T-helper 2 cell (primary cell): Measurements from ENCODE around the gene OXLD1.
"Not testable (repeated sequence)": the region's sequence is repeated elsewhere in the genome, so short reads cannot be mapped to it uniquely, and the experiment has no call there.

Experiments
- DNase-seq, 5 experiments: peaks; one replicate each; pipeline versions ENCODE4 v3.0.0 to v3.0.0-alpha.2; 2012 to 2022

Gene OXLD1

DNA sequence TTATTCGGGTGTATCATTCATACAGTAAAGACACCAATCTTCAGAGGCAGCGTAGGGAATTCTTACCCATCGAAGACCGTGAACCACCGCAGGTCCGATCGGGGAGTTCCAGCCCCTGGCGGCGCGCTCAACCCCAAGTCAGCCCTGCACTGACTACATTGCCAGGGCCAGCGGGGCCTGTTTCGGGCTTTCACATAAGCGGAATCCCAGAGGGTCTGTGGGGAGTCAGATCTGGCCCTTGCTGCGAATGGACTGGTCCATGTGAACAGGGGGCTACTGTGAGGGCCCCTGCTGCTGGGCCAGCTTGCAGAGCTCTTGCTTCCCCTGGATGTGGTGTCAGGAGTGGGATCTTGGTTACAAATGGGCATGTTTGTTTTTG lies 17.7 kb downstream of the OXLD1 start:
- DNase-seq: no peak

DNA sequence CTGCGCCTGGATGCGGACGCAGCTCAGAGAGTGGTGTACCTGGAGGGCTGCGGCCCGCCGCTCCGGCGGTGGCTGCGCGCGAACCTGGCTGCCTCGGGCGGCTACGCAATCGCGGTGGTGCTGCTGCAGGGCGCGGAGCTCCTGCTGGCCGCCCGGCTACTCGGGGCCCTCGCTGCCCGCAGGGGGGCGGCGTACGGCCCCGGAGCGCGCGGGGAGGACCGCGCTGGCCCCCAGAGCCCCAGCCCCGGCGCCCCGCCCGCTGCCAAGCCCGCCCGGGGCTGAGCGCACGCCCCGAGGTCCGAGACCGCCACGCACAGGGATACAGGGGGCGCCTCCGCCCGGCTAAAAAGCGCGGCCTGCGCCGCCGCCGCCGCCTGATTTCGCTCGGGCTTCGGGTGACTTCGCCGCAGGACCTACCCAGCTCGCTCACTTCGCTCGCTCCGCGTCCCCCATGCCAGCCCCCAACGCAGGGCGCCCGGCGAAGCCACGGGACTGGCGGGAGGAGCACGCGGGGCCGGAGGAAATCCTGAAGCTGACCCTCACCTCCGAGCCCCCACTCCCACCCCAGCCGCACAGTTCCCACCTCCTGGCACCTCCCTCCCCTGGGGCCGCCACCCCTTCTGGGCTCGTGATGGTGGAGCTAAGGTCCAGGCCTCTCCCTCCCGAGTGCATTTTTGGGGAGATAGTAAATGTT lies 18.2 kb downstream of the OXLD1 start:
- DNase-seq: no peak

DNA sequence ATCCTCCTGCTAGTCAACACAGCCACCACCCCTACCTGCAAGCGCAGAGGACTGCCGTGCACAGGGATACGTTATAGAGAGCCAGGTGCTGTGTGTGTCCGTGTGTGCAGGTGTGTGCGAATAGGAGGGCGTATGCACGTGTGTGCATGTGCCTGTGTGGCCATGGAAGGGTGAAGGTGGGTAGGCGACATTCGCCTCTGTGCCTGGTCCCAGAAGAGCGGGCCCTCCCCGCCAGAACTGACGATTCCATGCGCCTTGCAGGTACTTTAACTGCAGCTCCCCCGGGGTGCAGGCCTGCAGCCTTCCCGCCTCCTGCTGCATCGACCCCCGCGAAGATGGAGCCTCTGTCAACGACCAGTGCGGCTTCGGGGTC lies 18.8 kb downstream of the OXLD1 start:
- DNase-seq: no peak

DNA sequence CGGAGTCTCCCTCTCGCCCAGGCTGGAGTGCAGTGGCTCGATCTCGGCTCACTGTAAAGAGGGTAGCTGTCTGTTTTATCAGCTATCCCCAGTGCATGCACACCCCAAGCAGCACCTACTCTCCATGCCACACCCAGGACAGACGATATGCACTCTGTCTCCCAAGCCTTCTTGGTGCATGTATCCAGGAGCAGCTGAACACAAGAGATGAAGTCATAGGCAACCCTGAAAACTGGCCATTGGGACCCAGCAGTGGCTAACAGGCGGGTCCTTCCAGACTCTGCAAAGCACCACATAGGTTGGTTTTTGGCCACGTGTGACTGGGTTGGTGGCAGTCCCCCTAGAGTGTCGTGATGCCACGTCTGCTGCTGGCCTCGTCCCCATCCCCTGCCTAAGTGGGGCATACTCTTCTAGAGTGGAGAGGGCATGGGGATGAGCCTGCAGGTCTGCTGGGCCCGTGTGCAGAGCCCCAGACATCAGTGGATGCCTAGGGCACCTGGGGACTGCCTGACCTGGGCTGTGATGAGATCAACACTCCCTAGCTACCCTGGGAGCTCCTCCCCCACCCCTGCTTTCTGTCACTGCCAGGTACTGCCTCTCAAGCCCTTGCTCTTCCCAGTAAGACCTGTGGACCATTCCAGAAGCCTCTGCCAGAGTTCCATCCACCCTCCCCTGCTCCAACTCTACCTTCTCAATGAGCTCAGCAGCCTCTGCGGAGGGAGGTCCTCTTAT lies 19.4 kb downstream of the OXLD1 start:
- DNase-seq: no peak

DNA sequence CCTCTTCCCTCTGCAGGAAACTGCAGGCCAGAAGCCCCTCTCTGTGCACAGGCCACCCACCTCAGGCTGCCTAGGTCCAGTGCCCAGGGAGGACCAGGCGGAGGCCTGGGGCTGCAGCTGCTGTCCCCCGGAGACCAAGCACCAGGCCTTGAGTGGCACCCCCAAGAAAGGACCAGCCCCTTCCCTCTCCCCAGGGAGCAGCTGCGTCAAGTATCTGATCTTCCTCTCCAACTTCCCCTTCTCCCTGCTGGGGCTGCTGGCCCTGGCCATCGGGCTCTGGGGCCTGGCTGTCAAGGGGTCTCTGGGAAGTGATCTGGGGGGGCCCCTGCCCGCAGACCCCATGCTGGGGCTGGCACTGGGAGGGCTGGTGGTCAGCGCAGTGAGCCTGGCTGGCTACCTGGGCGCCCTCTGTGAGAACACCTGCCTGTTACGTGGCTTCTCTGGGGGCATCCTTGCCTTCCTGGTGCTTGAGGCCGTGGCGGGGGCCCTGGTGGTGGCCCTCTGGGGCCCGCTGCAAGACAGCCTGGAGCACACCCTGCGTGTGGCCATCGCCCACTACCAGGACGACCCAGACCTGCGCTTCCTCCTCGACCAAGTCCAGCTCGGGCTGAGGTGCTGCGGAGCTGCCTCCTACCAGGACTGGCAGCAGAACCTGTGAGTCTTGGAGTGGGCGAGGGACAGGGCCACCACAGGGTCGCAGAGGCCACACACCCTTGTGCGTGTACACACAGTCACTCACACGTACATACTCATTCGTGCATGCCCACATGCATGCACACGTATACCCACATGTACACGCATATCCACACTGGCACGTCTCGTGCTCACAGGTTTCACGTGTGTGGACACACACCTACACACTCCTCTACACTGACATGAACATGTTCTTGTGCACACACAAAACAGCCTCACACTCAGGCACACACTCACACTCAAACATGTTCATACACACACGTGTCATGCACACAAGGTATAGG lies 21.1 kb downstream of the OXLD1 start:
- no peak for DNase-seq

DNA sequence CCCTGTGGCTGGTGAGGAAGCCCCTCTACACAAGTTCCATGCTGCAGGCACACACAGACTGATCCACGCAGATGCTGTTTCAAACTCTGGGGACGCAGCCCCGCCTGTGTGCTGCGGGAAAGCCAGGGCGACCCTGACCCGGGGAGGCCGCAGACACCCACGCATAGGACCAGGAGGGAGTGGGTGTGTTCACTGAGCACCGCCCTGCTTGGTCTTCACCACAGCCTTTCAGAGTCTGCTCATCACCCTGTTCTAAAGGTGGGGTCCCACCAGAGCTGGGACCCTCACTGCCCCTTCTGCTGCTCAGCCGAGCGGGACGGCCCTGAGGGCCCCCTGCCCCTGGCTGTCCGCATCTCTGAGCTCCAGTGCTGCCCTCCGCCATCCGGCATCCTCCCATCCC lies 21.9 kb downstream of the OXLD1 start:
- DNase-seq: no peak

DNA sequence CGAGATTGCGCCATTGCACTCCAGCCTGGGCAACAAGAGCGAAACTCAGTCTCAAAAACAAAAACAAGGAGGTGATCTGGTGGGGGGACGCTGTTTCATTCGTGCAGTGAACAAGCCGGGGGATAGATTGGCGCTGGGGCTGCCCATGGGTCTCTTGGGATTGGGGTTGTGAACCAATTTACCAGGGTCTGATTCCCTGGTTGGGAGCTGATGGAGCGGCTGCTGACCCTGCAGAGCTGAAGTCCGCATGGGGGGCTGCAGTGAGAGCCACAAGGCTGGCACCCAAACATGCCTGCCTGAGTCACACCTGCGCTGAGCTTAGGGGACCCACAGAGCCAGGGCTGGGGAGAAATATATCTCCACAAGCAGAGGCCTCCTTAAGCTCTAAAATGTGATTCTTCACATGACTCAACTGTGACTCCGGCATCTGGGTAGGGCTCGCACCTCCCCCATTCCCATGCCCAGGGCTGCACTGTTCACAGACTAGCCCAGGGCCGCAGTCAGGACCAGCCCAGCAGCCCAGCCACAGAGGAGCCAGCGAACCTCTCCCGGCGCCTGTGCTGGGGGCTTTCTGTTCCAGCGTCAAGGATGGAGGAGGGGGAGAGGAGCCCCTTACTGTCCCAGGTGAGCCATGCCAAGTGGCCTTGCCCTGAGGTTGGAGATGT lies 24.4 kb downstream of the OXLD1 start:
- DNase-seq: no peak

DNA sequence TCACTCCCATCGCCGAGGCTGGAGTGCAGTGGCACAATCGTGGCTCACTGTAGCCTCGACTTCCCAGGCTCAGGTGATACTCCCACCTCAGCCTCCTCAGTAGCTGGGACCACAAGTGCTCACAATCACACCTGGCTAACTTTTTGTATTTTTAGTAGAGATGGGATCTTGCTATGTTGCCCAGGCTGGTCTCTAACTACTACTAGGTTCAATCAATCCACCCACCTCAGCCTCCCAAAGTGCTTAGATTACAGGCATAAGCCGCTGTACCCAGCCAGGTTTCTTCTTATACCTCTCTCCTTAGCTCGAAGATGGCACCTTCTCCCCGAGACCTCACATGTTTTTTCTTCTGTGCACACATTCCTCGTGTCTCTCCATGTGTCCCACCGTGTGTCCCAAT lies 26.4 kb downstream of the OXLD1 start:
- no peak for DNase-seq

DNA sequence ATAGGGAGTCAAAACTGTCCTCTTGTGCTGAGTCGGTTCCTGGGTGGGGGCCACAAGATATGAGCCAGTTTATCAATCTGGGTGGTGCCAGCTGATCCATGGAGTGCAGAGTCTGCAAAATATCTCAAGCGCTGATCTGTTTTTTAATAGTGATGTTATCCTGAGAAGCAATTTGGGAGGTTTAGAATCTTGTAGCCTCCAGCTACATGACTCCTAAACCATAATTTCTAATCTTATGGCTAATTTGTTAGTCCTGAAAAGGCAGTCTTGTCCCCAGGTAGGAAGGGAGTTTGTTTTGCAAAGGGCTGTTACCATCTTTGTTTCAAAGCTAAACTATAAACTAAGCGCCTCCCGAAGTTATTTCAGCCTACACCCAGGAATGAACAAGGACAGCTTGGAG lies 27.7 kb downstream of the OXLD1 start:
- DNase-seq: no peak

DNA sequence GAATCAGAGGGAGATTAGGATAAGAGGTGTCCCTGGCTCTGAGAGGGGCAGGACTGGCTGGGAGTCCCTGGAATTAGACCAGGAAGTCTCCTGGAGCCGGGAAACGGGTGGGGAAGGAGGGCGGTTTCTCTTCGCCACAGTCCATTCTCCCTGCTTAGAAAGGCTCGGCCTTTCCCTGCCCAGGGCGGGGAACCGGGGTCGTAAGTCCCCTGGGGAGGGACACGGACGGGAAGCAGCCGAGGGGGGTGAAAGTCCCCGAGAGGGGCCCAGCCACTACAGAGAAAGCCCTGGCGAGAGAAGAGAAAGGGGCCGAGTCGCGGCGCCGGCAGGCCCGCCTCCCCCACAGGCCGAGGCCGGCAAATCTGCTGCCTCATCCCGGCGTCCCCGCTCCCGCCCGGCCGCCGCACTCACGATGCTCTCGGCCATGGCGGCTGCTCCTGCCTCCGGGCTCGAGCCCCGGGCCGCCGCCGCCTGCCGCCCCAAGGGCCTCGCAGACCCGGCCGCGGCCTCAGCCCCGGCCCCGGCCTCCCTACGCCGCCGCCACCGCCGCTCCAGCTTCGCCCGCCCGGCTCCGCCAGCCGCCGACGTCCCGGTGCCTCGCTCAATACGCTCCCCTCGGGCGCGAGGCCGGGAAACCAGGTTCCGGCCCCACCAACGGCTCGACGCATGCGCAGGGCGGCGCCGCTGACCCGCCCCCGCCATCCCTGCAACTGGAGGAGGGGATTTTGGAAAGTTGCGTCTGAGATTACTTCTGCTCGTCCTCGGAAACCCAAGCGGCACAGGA lies 29.7 kb downstream of the OXLD1 start, which contains the start of the genes NPLOC4 and TSPAN10:
Gene NPLOC4 (minus strand): TSS at position 608 of the 784 bp plus-strand sequence. CDS start 182 bp downstream, at position 426.
Gene TSPAN10 (plus strand): TSS at position 692 of the 784 bp plus-strand sequence. CDS start 5,217 bp downstream, outside the sequence.
- peak; percentile 67 to 87 (median 70) for DNase-seq

DNA sequence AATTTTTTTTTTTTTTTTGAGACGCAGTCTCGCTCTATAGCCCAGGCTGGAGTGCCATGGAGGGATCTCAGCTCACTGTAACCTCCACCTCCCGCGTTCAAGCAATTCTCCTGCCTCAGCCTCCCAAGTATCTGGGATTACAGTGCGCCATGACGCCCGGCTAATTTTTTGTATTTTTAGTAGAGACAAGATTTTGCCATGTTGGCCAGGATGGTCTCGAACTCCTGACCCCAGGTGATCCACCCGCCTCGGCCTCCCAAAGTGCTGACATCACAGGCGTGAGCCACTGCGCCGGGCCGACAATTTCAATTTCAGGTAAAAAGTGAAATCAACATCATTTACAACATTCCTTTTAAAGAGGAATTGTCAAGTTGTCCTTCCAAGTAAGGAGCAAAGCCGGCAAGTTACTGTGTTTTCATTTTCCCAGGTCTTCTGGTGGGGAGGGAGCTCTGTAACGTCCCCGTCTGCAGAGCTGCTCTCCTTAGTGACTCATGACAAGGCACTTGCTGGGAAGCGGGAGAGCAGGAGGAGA lies 30.4 kb downstream of the OXLD1 start:
- DNase-seq: no peak

DNA sequence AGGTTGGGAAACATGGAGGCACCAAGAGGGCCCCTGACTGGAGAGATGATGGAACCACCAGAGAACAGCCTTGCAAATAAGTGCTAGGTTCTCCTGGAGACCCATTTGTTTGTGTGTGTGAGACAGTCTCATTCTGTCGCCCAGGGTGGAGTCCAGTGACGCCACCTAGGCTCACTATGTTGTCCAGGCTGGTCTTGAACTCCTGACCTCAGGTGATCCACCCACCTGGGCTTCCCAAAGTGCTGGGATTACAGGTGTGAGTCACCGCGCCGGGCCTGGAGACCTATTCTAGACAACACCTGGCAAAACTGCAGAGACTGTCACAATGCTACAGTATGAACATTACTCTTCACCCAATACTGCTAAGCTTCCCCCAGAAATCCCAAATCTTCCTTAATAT lies 31.0 kb downstream of the OXLD1 start:
- DNase-seq: no peak

DNA sequence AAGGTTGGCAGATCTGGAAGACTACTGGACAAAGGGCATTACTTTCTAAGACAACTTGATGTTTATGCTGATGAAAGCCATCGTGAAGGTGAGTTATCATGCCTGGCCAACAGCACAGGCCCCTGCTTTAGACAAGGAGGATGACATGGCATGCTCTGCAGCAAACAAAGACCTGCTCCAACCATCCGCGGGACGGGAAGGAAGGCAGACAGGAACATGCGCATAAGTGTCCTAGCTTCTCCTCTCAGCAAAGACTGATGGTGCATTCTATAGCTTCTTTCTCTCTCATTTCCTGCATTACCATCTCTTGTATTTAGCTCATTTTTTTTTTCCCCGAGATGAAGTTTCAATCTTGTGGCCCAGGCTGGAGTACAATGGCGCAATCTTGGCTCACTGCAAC lies 34.9 kb downstream of the OXLD1 start:
- no peak for DNase-seq

DNA sequence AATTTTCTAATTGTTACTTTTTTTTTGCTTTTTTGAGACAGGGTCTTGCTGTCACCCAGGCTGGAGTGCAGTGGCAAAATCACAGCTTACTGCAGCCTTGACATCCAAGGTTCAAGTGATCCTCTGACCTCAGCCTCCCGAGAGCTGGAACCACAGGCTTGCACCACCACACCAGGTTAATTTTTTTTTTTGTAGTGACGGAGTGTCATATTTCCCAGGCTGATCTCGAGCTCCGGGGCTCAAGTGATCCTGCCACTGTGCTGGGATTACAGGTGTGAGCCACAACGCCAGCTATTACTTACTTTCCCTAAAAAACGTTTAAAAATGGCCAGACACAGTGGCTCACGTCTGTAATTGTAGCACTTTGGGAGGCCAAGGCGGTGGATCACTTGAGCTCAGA lies 36.1 kb downstream of the OXLD1 start:
- no peak for DNase-seq

DNA sequence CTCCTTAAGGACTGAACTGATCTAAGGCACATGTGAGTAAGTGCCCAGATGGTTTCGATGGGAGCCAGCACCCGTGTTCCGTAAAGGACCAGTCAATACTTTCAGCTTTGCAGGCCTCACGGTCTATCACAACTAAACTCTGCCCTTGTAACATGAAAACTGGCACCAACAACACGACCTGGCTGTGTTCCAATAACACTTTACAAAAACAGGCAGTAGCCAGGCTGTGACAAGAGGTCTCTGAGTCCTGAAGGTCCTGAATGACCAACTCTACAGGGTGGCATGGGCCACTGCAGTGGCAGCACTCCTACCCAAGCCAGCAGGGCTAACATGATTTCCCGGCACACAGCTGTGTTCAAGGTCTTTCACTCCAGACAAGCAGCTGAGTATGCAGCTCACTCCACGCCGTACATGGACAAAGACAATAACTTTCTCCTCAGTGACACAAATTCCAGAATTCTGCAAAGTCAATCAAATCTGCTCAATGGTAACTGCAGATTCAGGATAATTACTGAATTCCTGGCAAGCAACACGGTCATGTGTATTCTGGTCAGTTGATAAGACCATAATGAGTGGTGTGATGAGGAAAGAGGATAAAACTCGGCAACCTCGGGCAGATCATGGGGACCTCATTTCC lies 44.8 kb downstream of the OXLD1 start:
- no peak for DNase-seq

DNA sequence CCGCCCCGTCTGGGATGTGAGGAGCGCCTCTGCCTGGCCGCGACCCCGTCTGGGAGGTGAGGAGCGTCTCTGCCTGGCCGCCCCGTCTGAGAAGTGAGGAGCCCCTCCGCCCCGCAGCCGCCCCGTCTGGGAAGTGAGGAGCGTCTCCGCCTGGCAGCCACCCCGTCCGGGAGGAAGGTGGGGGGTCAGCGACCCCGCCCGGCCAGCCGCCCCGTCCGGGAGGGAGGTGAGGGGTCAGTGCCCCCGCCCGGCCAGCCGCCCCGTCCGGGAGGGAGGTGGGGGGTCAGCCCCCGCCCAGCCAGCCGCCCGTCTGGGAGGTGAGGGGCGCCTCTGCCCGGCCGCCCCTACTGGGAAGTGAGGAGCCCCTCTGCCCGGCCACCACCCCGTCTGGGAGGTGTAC lies 48.1 kb downstream of the OXLD1 start:
- DNase-seq: not testable (repeated sequence)

DNA sequence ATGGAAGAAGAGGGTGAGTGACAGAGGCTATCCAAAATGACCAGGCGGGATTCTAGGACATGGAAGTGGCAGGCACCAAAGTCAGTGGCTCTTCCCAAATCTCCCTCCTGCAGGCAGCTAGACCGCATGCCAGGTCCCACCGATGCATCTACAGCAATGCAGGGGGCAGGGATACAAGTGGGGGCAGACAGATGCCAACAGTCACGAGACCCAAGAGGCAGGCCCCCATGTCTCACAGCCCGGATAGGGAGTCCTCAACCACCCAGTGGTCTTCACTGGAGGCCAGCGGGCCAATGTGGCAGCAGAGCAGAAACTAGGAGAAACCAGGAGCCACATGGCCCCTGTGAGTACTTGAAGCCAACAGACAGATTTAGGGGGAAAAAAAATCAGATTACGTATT lies 49.5 kb downstream of the OXLD1 start:
- no peak for DNase-seq

DNA sequence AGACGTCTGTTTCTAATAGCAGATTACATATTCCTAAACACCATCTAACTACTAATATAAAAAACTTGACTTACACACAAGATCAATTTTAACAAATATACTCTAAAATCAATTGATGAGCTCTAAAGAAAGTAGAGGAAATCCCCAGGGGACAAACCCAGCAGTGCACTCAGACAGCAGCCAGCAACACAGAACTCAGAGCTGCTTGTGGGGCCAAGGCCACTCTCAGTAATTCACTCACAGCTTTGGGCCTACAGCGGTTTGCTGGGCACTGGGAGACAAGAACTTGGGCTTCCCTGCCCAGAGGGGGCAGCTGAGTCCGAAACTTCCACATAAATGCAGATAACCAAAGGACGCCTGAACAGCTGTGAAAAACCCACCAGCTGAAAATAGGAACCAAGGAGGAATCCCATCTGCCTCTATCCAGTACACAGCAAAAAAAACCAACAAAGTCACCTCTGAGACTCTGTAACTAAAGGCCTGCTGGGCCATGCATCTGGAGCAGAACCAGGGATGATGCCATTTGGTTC lies 50.9 kb downstream of the OXLD1 start:
- peak in 1 of 5 experiments; percentile 26 for DNase-seq
